OCI-LY7 (cell line): ENCODE results near the gene IL4I1. TPM values are rescaled to one million over a fixed set of nuclear protein-coding genes. Genes with fewer than 3 reads are reported as not detected.

Experiments used
- BruUV-seq: library from RNA; stranded (reverse); fragments of 400-500 nt; replicated peaks from 2 replicates; lab custom pipeline; 2021; lab: Mats Ljungman, UMichigan
- CTCF ChIA-PET: fragments of 300-600 bp; sonication (Branson Sonifier 250); formaldehyde crosslinking; loops from one replicate; lab custom pipeline; 2022; ENCODE audit warnings: antibody characterized with exemption; ENCODE audit not compliant: unreplicated experiment; lab: Charles Lee
- POLR2A ChIA-PET: fragments of 300-600 bp; sonication (Branson Sonifier 250); formaldehyde crosslinking; loops from one replicate; lab custom pipeline; 2022; ENCODE audit warnings: antibody characterized with exemption; lab: Charles Lee
- DNase-seq: peaks from one replicate; pipeline ENCODE4 v3.0.0-alpha.2; 2015; ENCODE audit warnings: low spot score
- H2AFZ ChIP-seq: fragments of 200-600 bp; sonication (generic), shearing (Covaris generic); 2 replicates; pipeline ENCODE4 v1.6.1; 2014; ENCODE audit warnings: mild to moderate bottlenecking, antibody characterized with exemption, low read length, moderate library complexity
- H3K27ac ChIP-seq: fragments of 200-600 bp; sonication (generic); 2 replicates; pipeline ENCODE4 v1.5.1; 2014; ENCODE audit warnings: mixed run types, low read depth, mild to moderate bottlenecking, moderate library complexity, low read length, inconsistent platforms; ENCODE audit not compliant: poor library complexity, severe bottlenecking
- H3K36me3 ChIP-seq: fragments of 200-600 bp; sonication (generic); 2 replicates; pipeline ENCODE4 v1.6.1; 2014; ENCODE audit warnings: mild to moderate bottlenecking, antibody characterized with exemption, low read length, moderate library complexity, mixed read lengths; ENCODE audit not compliant: insufficient read depth
- H3K4me1 ChIP-seq: fragments of 200-600 bp; sonication (generic); 2 replicates; pipeline ENCODE4 v1.5.1; 2014; ENCODE audit warnings: mild to moderate bottlenecking, low read length; ENCODE audit not compliant: insufficient read depth, poor library complexity, severe bottlenecking
- H3K4me2 ChIP-seq: fragments of 200-600 bp; sonication (generic); 2 replicates; pipeline ENCODE4 v1.6.1; 2014; ENCODE audit warnings: mild to moderate bottlenecking, low read length
- H3K4me3 ChIP-seq: fragments of 200-600 bp; sonication (generic); 2 replicates; pipeline ENCODE4 v1.5.1; 2014; ENCODE audit warnings: mild to moderate bottlenecking, low read depth, low read length; ENCODE audit not compliant: poor library complexity, severe bottlenecking
- H3K79me2 ChIP-seq: fragments of 200-600 bp; sonication (generic); 2 replicates; pipeline ENCODE4 v1.6.1; 2016; ENCODE audit warnings: low read depth, mild to moderate bottlenecking, low read length, moderate library complexity, mixed read lengths; ENCODE audit not compliant: insufficient read depth
- H3K9me2 ChIP-seq: fragments of 200-600 bp; sonication (generic); 2 replicates; pipeline ENCODE4 v1.6.1; 2016; ENCODE audit warnings: mild to moderate bottlenecking, low read length, mixed read lengths; ENCODE audit not compliant: insufficient read depth
- H3K9me3 ChIP-seq: fragments of 200-600 bp; sonication (generic); 2 replicates; pipeline ENCODE4 v1.6.1; 2014; ENCODE audit warnings: mild to moderate bottlenecking, mixed run types, low read length, mixed read lengths
- H4K20me1 ChIP-seq: fragments of 200-600 bp; sonication (generic); 2 replicates; pipeline ENCODE4 v1.6.1; 2014; ENCODE audit warnings: mild to moderate bottlenecking, antibody characterized with exemption, low read length, moderate library complexity, mixed read lengths; ENCODE audit not compliant: insufficient read depth
- EZH2phosphoT487 ChIP-seq: fragments of 200-600 bp; sonication (generic); IDR thresholded peaks from 2 replicates; pipeline ENCODE4 v1.6.1; 2018; ENCODE audit warnings: low read depth, borderline replicate concordance, mild to moderate bottlenecking, mixed run types, antibody characterized with exemption, low read length, moderate library complexity, mixed read lengths
- intact Hi-C: fragments of 100-400 bp; cut with micrococcal nuclease; formaldehyde crosslinking; loops from one replicate; pipeline ENCODE4 v1.10.0; 2022; ENCODE audit not compliant: unreplicated experiment
- total RNA-seq, 2 experiments: library from RNA; depleted of rRNA in 1 of 2; stranded (reverse); fragments of >200 nt in 1 of 2; shearing (Covaris generic) in 1 of 2; gene quantifications; 2 replicates each; pipeline ENCODE4 v1.2.3, GENCODE V29; 2014 to 2022
- TF ChIP-seq, protein P1 (sequence below): fragments of 200-600 bp; sonication (generic); conservative IDR thresholded peaks from 2 replicates; pipeline ENCODE4 v1.5.1; 2014; ENCODE audit warnings: mild to moderate bottlenecking, antibody characterized with exemption, low read length, moderate library complexity, mixed read lengths

Gene IL4I1
- total RNA-seq, 2 experiments from 2014 or later: 0.25 to 1.7 TPM

DNA sequence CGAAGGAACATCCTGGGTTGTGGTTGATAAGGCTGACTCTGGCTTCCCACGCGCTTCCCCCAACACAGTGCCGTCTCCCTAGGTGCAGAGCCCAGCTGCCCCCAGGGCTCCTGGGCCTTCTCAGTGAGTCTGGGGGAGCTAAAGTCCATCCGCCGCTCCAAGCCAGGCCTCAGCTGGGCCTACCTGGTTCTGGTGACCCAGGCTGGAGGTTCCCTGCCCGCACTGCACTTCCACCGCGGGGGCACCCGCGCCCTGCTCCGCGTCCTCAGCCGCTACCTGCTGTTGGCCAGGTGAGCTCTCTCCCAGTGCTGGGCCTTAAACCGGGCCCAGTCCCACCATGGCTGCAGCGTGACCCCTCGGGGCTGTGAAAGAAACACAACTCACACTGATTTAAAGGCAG is 15.5 kb downstream of the IL4I1 start:
- POLR2A ChIA-PET: no interaction called here
- BruUV-seq: no TSS peak

DNA sequence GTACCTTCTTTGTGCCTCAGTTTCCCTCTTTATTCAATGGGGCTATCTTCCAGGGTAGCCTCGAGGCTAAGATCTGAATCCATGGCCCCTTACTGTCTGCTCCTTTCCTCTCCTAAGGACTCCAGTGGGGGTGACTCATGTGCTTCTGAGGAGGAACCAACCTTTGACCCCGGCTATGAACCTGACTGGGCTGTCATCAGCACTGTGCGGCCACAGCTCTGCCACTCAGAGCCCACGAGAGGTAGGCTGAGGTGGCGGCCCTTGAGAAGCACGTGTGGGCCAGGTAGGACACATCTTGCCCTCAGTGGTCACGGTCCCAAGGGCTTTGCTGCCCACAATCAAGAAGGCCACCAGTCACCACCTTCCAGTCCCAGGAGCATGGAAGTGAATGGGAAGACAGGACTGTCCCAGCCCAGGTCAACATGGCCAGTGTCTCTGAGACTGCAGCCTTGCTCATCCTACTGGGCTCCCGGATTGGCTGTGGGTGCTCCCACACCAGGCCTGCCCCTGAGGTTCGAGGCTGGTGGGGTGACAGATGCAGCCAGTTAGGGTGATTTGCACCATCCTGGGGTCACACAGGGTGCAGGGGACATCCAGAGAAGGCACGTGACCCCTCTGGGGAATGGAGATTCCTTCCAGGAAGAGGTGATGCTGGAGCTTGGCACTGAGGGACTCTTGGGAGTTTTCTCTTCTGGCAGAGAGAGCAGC is 16.4 kb downstream of the IL4I1 start:
- BruUV-seq: no TSS peak
- H3K4me3 ChIP-seq: no peak overlapping the region
- CTCF ChIA-PET: no interaction called here
- H4K20me1 ChIP-seq: no peaks in the 10 kb centered on the region
- H3K79me2 ChIP-seq: peaks cover 7% of the 10 kb centered on the region; the same call in 1 of the 2 replicates
- intact Hi-C loops: no loop called here
- peaks cover 26% of the 10 kb centered on the region for H3K36me3 ChIP-seq
- no peak overlapping the region for H2AFZ ChIP-seq
- POLR2A ChIA-PET: interaction anchor here (1.0 kb wide), 1 partner anchor 11 kb away, joined by 3 read pairs; no protein-coding TSS in a partner anchor
- TF ChIP-seq, protein P1, sequence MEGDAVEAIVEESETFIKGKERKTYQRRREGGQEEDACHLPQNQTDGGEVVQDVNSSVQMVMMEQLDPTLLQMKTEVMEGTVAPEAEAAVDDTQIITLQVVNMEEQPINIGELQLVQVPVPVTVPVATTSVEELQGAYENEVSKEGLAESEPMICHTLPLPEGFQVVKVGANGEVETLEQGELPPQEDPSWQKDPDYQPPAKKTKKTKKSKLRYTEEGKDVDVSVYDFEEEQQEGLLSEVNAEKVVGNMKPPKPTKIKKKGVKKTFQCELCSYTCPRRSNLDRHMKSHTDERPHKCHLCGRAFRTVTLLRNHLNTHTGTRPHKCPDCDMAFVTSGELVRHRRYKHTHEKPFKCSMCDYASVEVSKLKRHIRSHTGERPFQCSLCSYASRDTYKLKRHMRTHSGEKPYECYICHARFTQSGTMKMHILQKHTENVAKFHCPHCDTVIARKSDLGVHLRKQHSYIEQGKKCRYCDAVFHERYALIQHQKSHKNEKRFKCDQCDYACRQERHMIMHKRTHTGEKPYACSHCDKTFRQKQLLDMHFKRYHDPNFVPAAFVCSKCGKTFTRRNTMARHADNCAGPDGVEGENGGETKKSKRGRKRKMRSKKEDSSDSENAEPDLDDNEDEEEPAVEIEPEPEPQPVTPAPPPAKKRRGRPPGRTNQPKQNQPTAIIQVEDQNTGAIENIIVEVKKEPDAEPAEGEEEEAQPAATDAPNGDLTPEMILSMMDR: no peak
- no peak for TF ChIP-seq EZH2phosphoT487
- H3K4me2 ChIP-seq: no peak overlapping the region
- H3K27ac ChIP-seq: no peak overlapping the region
- peaks cover 22% of the 10 kb centered on the region for H3K4me1 ChIP-seq
- no peak for DNase-seq
- no peaks in the 10 kb centered on the region for H3K9me3 ChIP-seq
- no peaks in the 10 kb centered on the region for H3K9me2 ChIP-seq

More for the DNA sequence above, 15.5 kb downstream of the IL4I1 start:
- Histone ChIP-seq H3K36me3 (peaks cover 26% of the 10 kb centered on the region), H3K4me2 (no peak overlapping the region), H3K4me3 (no peak overlapping the region), H4K20me1 (no peaks in the 10 kb centered on the region), H3K9me2 (no peaks in the 10 kb centered on the region), H3K4me1 (peaks cover 16% of the 10 kb centered on the region), H3K27ac (no peak overlapping the region), H3K9me3 (no peaks in the 10 kb centered on the region), H3K79me2 (no peaks in the 10 kb centered on the region), H2AFZ (no peak overlapping the region)
- intact Hi-C loops: no loop called here
- CTCF ChIA-PET: no interaction called here
- no peak for DNase-seq
- TF ChIP-seq EZH2phosphoT487: no peak
- TF ChIP-seq, protein P1: no peak
